SK-N-MC (cell line): ENCODE data around the gene SDHD.

ENCODE experiments used
- EZH2 ChIP-seq: fragments of 200-600 bp; sonication (generic); IDR thresholded peaks from one replicate; pipeline ENCODE4 v1.6.1; 2017; ENCODE audit warnings: antibody characterized with exemption
- POLR2AphosphoS5 ChIP-seq: IDR thresholded peaks from 2 replicates; pipeline ENCODE4 v1.6.1; 2012; ENCODE audit warnings: mild to moderate bottlenecking, low read depth, low read length, borderline replicate concordance

- no peak for TF ChIP-seq EZH2
- no peak for TF ChIP-seq POLR2AphosphoS5
Observed at GRCh38 chr11:112123129-112123528, 36.5 kb downstream of the SDHD start.
